Smooth muscle cell (in vitro differentiated cells): ENCODE measurements around the gene VTI1B. TPM values are rescaled to one million over a fixed set of nuclear protein-coding genes. Genes with fewer than 3 reads are reported as not detected.

ENCODE experiments used
- DNase-seq: peaks from one replicate; lab custom pipeline; 2025; ENCODE audit not compliant: unreplicated experiment; lab: John Stamatoyannopoulos, UW
- H2AFZ ChIP-seq: fragments of 200-600 bp; sonication (generic); 2 replicates; pipeline ENCODE4 v1.6.0; 2016; ENCODE audit warnings: antibody characterized with exemption, low read depth, mild to moderate bottlenecking
- H3F3A ChIP-seq: fragments of 200-600 bp; sonication (generic); 2 replicates; pipeline ENCODE4 v1.6.0; 2017; ENCODE audit warnings: antibody characterized with exemption, low read depth
- H3K27ac ChIP-seq: fragments of 200-600 bp; sonication (generic); 2 replicates; pipeline ENCODE4 v1.5.1; 2016; ENCODE audit warnings: low read depth, mild to moderate bottlenecking
- H3K27me3 ChIP-seq: fragments of 200-600 bp; sonication (generic); 2 replicates; pipeline ENCODE4 v1.6.1; 2016; ENCODE audit warnings: low read depth, mild to moderate bottlenecking
- H3K36me3 ChIP-seq: fragments of 200-600 bp; sonication (generic); 2 replicates; pipeline ENCODE4 v1.5.1; 2016; ENCODE audit warnings: low read depth
- H3K4me1 ChIP-seq: fragments of 200-600 bp; sonication (generic); 2 replicates; pipeline ENCODE4 v1.5.1; 2016; ENCODE audit warnings: low read depth
- H3K4me2 ChIP-seq: fragments of 200-600 bp; sonication (generic); 2 replicates; pipeline ENCODE4 v1.6.0; 2016; ENCODE audit warnings: mild to moderate bottlenecking
- H3K4me3 ChIP-seq: fragments of 200-600 bp; sonication (generic); 2 replicates; pipeline ENCODE4 v1.5.1; 2016; ENCODE audit warnings: mild to moderate bottlenecking
- H3K79me2 ChIP-seq: fragments of 200-600 bp; sonication (generic); 2 replicates; pipeline ENCODE4 v1.6.0; 2016; ENCODE audit warnings: low read depth, mild to moderate bottlenecking
- H3K9ac ChIP-seq: fragments of 200-600 bp; sonication (generic); 2 replicates; pipeline ENCODE4 v1.6.0; 2016; ENCODE audit warnings: low read depth
- H3K9me3 ChIP-seq: fragments of 200-600 bp; sonication (generic); replicated peaks from 2 replicates; pipeline ENCODE4 v1.5.1; 2016; ENCODE audit warnings: low read depth
- H4K20me1 ChIP-seq: fragments of 200-600 bp; sonication (generic); 2 replicates; pipeline ENCODE4 v1.6.0; 2016; ENCODE audit warnings: low read depth
- CTCF ChIP-seq: fragments of 200-600 bp; sonication (generic); IDR thresholded peaks from 2 replicates; pipeline ENCODE4 v1.5.1; 2017; ENCODE audit warnings: borderline replicate concordance, mild to moderate bottlenecking, antibody characterized with exemption; ENCODE audit not compliant: insufficient read depth, poor library complexity, severe bottlenecking
- WGBS: methylation state at CpG from one replicate; pipeline ENCODE4 v1.1.7; 2016; ENCODE audit warnings: low lambda C conversion rate; 5-methylcytosine and 5-hydroxymethylcytosine counted together
- polyA plus RNA-seq: library from polyadenylated mRNA; unstranded; fragments of >200 nt; fragmentation: Nextera tagmentation; extraction: Ambion mirVana; gene quantifications from 2 replicates; pipeline ENCODE4 v1.2.1, GENCODE V29; 2016
- small RNA-seq: library from RNA; depleted of rRNA; stranded (forward); fragments of <200 nt; gene quantifications from one replicate; pipeline ENCODE3, GENCODE V24; 2014
- total RNA-seq: library from RNA; depleted of rRNA; stranded (reverse); fragments of >200 nt; gene quantifications from 2 replicates; pipeline ENCODE4 v1.2.3, GENCODE V29; 2014

Gene VTI1B
- total and polyA plus RNA-seq, 2 experiments from 2014 or later, result 33.0 to 106 TPM

GRCh38 chr14:67599698-67600561 is 74.5 kb downstream of the VTI1B start, which contains the start of gene PIGH:
PIGH (minus strand) TSS chr14:67600268; CDS start chr14:67600203, 65 bp downstream.
- Histone ChIP-seq H3K79me2 (no peaks in the 10 kb centered on the region), H3K36me3 (no peaks in the 10 kb centered on the region), H3K4me3 (peak within 1 kb of the TSS; percentile 83), H3K27me3 (no peaks in the 10 kb centered on the region), H3F3A (no peaks in the 10 kb centered on the region), H3K4me1 (peaks cover 6% of the 10 kb centered on the region), H3K9ac (peak within 1 kb of the TSS; percentile 51), H2AFZ (peak within 1 kb of the TSS; percentile 92), H3K4me2 (peak within 1 kb of the TSS; percentile 91), H3K9me3 (no peaks in the 10 kb centered on the region), H3K27ac (peak within 1 kb of the TSS; percentile 55), H4K20me1 (no peaks in the 10 kb centered on the region)
- WGBS, result 6% methylated on average over 74 of the region's 77 CpGs
- DNase-seq, result peak; percentile 58
- TF ChIP-seq CTCF, result peak; percentile 41

Small RNA genes within 50 kb of the gene (small RNA-seq; reads per million reads assigned to genes)
- gene AL132640.3 (not detected), gene RF00019 (not detected), gene RN7SL369P (not detected), gene RNA5SP386 (not detected)

Other genes with a start within 250 kb of the VTI1B start
- gene TMEM229B, start 185.9 kb downstream of the VTI1B start, total RNA-seq, result 0.22 and 2.0 TPM in 2 replicates
- gene TMEM229B, start 185.9 kb downstream of the VTI1B start, polyA plus RNA-seq, result 0.49 TPM in 1 of 2 replicates, not detected in the other
- gene PLEKHH1, start 141.3 kb downstream of the VTI1B start, total RNA-seq, result 2.6 and 12.1 TPM in 2 replicates
- 0.88 and 3.8 TPM in 2 replicates for gene PLEKHH1, start 141.3 kb downstream of the VTI1B start, polyA plus RNA-seq
- 15.5 and 35.8 TPM in 2 replicates for gene PIGH, start 74.4 kb downstream of the VTI1B start, total RNA-seq
- 20.6 and 23.7 TPM in 2 replicates for gene PIGH, start 74.4 kb downstream of the VTI1B start, polyA plus RNA-seq
- 11.3 and 13.4 TPM in 2 replicates for gene ARG2, start 54.7 kb downstream of the VTI1B start, total RNA-seq
- 11.7 and 18.5 TPM in 2 replicates for gene ARG2, start 54.7 kb downstream of the VTI1B start, polyA plus RNA-seq
- 104 and 121 TPM in 2 replicates for gene RDH11, start 21.1 kb upstream of the VTI1B start, total RNA-seq
- gene RDH11, start 21.1 kb upstream of the VTI1B start, polyA plus RNA-seq, result 106 and 116 TPM in 2 replicates
- 0.09 and 1.9 TPM in 2 replicates for gene RDH12, start 27.3 kb upstream of the VTI1B start, total RNA-seq
- gene RDH12, start 27.3 kb upstream of the VTI1B start, polyA plus RNA-seq, result 0.30 TPM in 1 of 2 replicates, not detected in the other
- gene ZFYVE26, start 142.0 kb upstream of the VTI1B start, total RNA-seq, result 22.3 and 42.7 TPM in 2 replicates
- 4.5 and 5.5 TPM in 2 replicates for gene ZFYVE26, start 142.0 kb upstream of the VTI1B start, polyA plus RNA-seq
- gene RAD51B, start 145.1 kb upstream of the VTI1B start, total RNA-seq, result 5.3 and 13.4 TPM in 2 replicates
- gene RAD51B, start 145.1 kb upstream of the VTI1B start, polyA plus RNA-seq, result 4.6 and 5.9 TPM in 2 replicates